H54 (cell line): ENCODE results near the gene PPP2R2B.

Source experiments
- DNase-seq: peaks from one replicate; pipeline ENCODE4 v3.0.0; 2011; ENCODE audit warnings: low spot score, mixed read lengths; ENCODE audit not compliant: insufficient read length
- FAIRE-seq: peaks from 3 replicates; lab custom pipeline; 2011; peaks lifted over from hg19 to GRCh38; lab: Jason Lieb, UNC
- POLR2A ChIP-seq: IDR thresholded peaks from 2 replicates; pipeline ENCODE4 v1.6.1; 2011; ENCODE audit warnings: low read depth, mild to moderate bottlenecking, low read length

The PPP2R2B gene

GRCh38 chr5:146894753-146895521, 16.4 kb upstream of the PPP2R2B start:
- FAIRE-seq (no peak), DNase-seq (no peak)
- no peak for TF ChIP-seq POLR2A

GRCh38 chr5:146893991-146894390, 15.4 kb upstream of the PPP2R2B start:
- no peak for TF ChIP-seq POLR2A
- FAIRE-seq (no peak), DNase-seq (no peak)

GRCh38 chr5:146892231-146892630, 13.7 kb upstream of the PPP2R2B start:
- TF ChIP-seq POLR2A = no peak
- DNase-seq (no peak), FAIRE-seq (no peak)

GRCh38 chr5:146891511-146891910, 13.0 kb upstream of the PPP2R2B start:
- TF ChIP-seq POLR2A = no peak
- FAIRE-seq (no peak), DNase-seq (no peak)

- FAIRE-seq = peak; percentile 27
- peak; percentile 20 for DNase-seq
- TF ChIP-seq POLR2A = no peak
These were observed 12.3 kb upstream of the PPP2R2B start for GRCh38 chr5:146890731-146891440.

- no peak for DNase-seq
- no peak for FAIRE-seq
- no peak for TF ChIP-seq POLR2A
These were observed 11.5 kb upstream of the PPP2R2B start for GRCh38 chr5:146890066-146890465.

- FAIRE-seq (no peak), DNase-seq (no peak)
- TF ChIP-seq POLR2A = no peak
These were observed 10.6 kb upstream of the PPP2R2B start for GRCh38 chr5:146889169-146889568.

GRCh38 chr5:146888351-146888978, 9.9 kb upstream of the PPP2R2B start:
- DNase-seq = no peak
- no peak for FAIRE-seq
- TF ChIP-seq POLR2A = no peak

GRCh38 chr5:146884066-146884626, 5.6 kb upstream of the PPP2R2B start:
- TF ChIP-seq POLR2A = no peak

GRCh38 chr5:146883511-146883910, 5.0 kb upstream of the PPP2R2B start:
- DNase-seq = no peak
- no peak for FAIRE-seq
- TF ChIP-seq POLR2A = no peak

More at GRCh38 chr5:146884066-146884626, 5.6 kb upstream of the PPP2R2B start:
- DNase-seq (no peak), FAIRE-seq (no peak)

GRCh38 chr5:146880966-146881365, 2.4 kb upstream of the PPP2R2B start:
- DNase-seq (no peak), FAIRE-seq (no peak)
- TF ChIP-seq POLR2A = no peak

- DNase-seq (peak; percentile 42), FAIRE-seq (no peak)
- no peak for TF ChIP-seq POLR2A
These were observed 628 bp downstream of the PPP2R2B start for GRCh38 chr5:146877783-146878475.

GRCh38 chr5:146877178-146877681, 1.3 kb downstream of the PPP2R2B start:
- no peak for TF ChIP-seq POLR2A
- FAIRE-seq (no peak), DNase-seq (no peak)
